Activated naive CD8-positive, alpha-beta T cell treated with anti-CD3 and anti-CD28 coated beads, Interleukin-2, amount 50 U/mL, for 24 hours (primary cell): ENCODE measurements around the gene ALOX15B.

Source experiments
- ATAC-seq: fragments of 150-1000 bp; cut with Tn5 transposase; one replicate; pipeline ENCODE4 v1.10.0; 2021
- DNase-seq: peaks from one replicate; pipeline ENCODE4 v3.0.0; 2021
- H3K27ac Mint-ChIP-seq: one replicate; pipeline ENCODE4 v1.8.0; 2021; ENCODE audit warnings: mild to moderate bottlenecking, mixed read lengths
- H3K27me3 Mint-ChIP-seq: one replicate; pipeline ENCODE4 v1.8.0; 2021; ENCODE audit warnings: mixed read lengths
- H3K36me3 Mint-ChIP-seq: one replicate; pipeline ENCODE4 v1.8.0; 2021; ENCODE audit warnings: low read depth, mixed read lengths
- H3K4me1 Mint-ChIP-seq: one replicate; pipeline ENCODE4 v1.8.0; 2021; ENCODE audit warnings: mixed read lengths
- H3K4me3 Mint-ChIP-seq: one replicate; pipeline ENCODE4 v1.8.0; 2021; ENCODE audit warnings: mild to moderate bottlenecking, moderate library complexity, mixed read lengths
- H3K9me3 Mint-ChIP-seq: one replicate; pipeline ENCODE4 v1.8.0; 2021; ENCODE audit warnings: mixed read lengths

ALOX15B gene

DNA sequence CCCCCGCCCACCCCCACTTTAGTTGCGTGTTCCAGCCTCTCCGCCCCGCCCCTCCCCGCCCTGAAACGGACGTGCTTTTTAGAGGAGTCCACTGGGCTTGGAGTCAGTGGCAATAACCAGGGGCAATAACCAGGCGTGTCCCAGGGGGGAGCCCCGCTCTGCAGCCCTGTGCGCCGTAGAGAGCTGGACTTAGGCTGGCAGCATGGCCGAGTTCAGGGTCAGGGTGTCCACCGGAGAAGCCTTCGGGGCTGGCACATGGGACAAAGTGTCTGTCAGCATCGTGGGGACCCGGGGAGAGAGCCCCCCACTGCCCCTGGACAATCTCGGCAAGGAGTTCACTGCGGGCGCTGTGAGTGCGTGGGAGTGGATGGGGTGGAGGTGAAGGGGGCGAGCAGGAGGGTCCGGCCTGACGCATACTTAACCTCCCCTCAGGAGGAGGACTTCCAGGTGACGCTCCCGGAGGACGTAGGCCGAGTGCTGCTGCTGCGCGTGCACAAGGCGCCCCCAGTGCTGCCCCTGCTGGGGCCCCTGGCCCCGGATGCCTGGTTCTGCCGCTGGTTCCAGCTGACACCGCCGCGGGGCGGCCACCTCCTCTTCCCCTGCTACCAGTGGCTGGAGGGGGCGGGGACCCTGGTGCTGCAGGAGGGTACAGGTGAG lies at the start of gene ALOX15B:
Gene ALOX15B (plus strand): TSS at position 106 of the 657 bp plus-strand sequence. CDS start 97 bp downstream, at position 203.
- Mint-ChIP-seq H3K27ac (no peak within 1 kb of the TSS), H3K36me3 (no peaks in the 10 kb centered on the region), H3K27me3 (peaks cover 40% of the 10 kb centered on the region), H3K4me1 (peaks cover 3% of the 10 kb centered on the region), H3K4me3 (no peak within 1 kb of the TSS), H3K9me3 (no peaks in the 10 kb centered on the region)
- ATAC-seq (no peak), DNase-seq (no peak)

DNA sequence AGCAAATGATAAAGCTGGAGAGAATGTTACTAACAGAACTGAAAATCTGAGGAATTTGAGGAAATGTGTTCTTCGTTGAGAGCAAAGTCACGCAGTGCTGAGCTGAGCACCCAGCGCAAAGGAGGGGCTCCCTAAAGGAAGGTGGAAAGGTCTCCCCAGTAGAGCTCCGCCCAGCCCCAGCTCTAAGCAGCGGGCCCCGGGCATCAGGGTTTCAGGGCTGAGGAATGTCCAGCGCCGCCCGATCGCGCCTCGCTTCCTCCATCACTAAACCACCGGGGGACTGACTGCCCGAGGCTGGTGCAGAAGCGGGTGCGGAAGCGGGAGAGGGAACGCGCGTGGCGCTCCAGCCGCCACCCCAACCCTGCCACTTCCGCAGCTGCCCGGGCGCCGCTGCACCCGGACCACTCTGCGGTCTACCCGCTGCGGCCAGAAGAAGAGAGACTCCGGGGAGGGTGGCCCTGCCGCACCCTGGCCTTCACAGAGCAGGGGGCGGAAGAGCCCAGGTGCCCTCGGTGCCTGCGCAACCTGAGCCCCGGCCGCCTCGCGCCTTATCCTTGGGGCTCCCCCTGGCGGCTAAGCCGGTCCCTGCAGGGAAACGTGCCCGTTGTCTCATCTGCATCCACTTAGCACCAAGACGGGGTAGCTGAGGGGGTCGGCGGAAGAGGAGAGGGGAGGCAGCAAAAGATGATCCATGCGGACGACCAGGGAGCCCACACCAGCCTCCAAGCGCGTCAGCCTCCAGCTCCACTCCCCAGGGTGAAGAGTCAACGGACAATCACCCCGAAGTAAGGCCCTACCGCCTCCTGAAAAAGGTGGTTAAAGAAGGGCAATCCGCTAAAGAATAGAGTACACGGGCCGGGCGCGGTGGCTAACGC lies 48.8 kb upstream of the ALOX15B start:
- peak overlapping the region; percentile 71 for H3K4me3 Mint-ChIP-seq
- no peaks in the 10 kb centered on the region for H3K27me3 Mint-ChIP-seq
- H3K4me1 Mint-ChIP-seq, result peaks cover 20% of the 10 kb centered on the region
- peak overlapping the region; percentile 82 for H3K27ac Mint-ChIP-seq
- ATAC-seq (peak; percentile 89), DNase-seq (peak; percentile 98)
- no peaks in the 10 kb centered on the region for H3K9me3 Mint-ChIP-seq
- no peaks in the 10 kb centered on the region for H3K36me3 Mint-ChIP-seq

GRCh38 chr17:7992516-7992915 lies 46.3 kb upstream of the ALOX15B start:
- H3K9me3 Mint-ChIP-seq, result no peaks in the 10 kb centered on the region
- H3K4me3 Mint-ChIP-seq, result no peak overlapping the region
- ATAC-seq, result no peak
- no peak overlapping the region for H3K27ac Mint-ChIP-seq
- H3K36me3 Mint-ChIP-seq, result no peaks in the 10 kb centered on the region
- H3K27me3 Mint-ChIP-seq, result no peaks in the 10 kb centered on the region
- H3K4me1 Mint-ChIP-seq, result peaks cover 20% of the 10 kb centered on the region
- no peak for DNase-seq

GRCh38 chr17:7992924-7993323 lies 45.9 kb upstream of the ALOX15B start:
- H3K27me3 Mint-ChIP-seq, result no peaks in the 10 kb centered on the region
- H3K36me3 Mint-ChIP-seq, result no peaks in the 10 kb centered on the region
- H3K27ac Mint-ChIP-seq, result no peak overlapping the region
- no peak overlapping the region for H3K4me3 Mint-ChIP-seq
- no peak for ATAC-seq
- peaks cover 20% of the 10 kb centered on the region for H3K4me1 Mint-ChIP-seq
- no peak for DNase-seq
- H3K9me3 Mint-ChIP-seq, result no peaks in the 10 kb centered on the region

GRCh38 chr17:7993972-7994589 lies 44.8 kb upstream of the ALOX15B start:
- no peak for ATAC-seq
- H3K27ac Mint-ChIP-seq, result no peak overlapping the region
- no peak overlapping the region for H3K4me3 Mint-ChIP-seq

GRCh38 chr17:7995724-7996123 lies 43.1 kb upstream of the ALOX15B start:
- Mint-ChIP-seq H3K9me3 (no peaks in the 10 kb centered on the region), H3K36me3 (no peaks in the 10 kb centered on the region), H3K4me1 (peaks cover 3% of the 10 kb centered on the region), H3K27ac (no peak overlapping the region), H3K27me3 (peaks cover 10% of the 10 kb centered on the region), H3K4me3 (no peak overlapping the region)
- ATAC-seq (no peak), DNase-seq (no peak)

More at GRCh38 chr17:7993972-7994589, 44.8 kb upstream of the ALOX15B start:
- H3K9me3 Mint-ChIP-seq, result no peaks in the 10 kb centered on the region
- DNase-seq, result no peak
- H3K4me1 Mint-ChIP-seq, result peaks cover 16% of the 10 kb centered on the region
- H3K27me3 Mint-ChIP-seq, result peaks cover 5% of the 10 kb centered on the region
- no peaks in the 10 kb centered on the region for H3K36me3 Mint-ChIP-seq

GRCh38 chr17:7997186-7997585 lies 41.7 kb upstream of the ALOX15B start:
- ATAC-seq, result peak; percentile 77
- Mint-ChIP-seq H3K36me3 (no peaks in the 10 kb centered on the region), H3K27me3 (peaks cover 22% of the 10 kb centered on the region), H3K4me3 (no peak overlapping the region), H3K4me1 (peaks cover 4% of the 10 kb centered on the region), H3K9me3 (no peaks in the 10 kb centered on the region), H3K27ac (no peak overlapping the region)
- peak; percentile 37 for DNase-seq

GRCh38 chr17:8001976-8002720 lies 36.7 kb upstream of the ALOX15B start, which contains the start of gene GUCY2D:
GUCY2D (plus strand) TSS chr17:8002615; CDS start chr17:8003048, 433 bp downstream.
- no peak within 1 kb of the TSS for H3K27ac Mint-ChIP-seq
- peaks cover 6% of the 10 kb centered on the region for H3K4me1 Mint-ChIP-seq
- H3K27me3 Mint-ChIP-seq, result peaks cover 36% of the 10 kb centered on the region
- DNase-seq, result no peak
- no peaks in the 10 kb centered on the region for H3K9me3 Mint-ChIP-seq
- H3K4me3 Mint-ChIP-seq, result peak within 1 kb of the TSS; percentile 2
- ATAC-seq, result no peak
- no peaks in the 10 kb centered on the region for H3K36me3 Mint-ChIP-seq

DNA sequence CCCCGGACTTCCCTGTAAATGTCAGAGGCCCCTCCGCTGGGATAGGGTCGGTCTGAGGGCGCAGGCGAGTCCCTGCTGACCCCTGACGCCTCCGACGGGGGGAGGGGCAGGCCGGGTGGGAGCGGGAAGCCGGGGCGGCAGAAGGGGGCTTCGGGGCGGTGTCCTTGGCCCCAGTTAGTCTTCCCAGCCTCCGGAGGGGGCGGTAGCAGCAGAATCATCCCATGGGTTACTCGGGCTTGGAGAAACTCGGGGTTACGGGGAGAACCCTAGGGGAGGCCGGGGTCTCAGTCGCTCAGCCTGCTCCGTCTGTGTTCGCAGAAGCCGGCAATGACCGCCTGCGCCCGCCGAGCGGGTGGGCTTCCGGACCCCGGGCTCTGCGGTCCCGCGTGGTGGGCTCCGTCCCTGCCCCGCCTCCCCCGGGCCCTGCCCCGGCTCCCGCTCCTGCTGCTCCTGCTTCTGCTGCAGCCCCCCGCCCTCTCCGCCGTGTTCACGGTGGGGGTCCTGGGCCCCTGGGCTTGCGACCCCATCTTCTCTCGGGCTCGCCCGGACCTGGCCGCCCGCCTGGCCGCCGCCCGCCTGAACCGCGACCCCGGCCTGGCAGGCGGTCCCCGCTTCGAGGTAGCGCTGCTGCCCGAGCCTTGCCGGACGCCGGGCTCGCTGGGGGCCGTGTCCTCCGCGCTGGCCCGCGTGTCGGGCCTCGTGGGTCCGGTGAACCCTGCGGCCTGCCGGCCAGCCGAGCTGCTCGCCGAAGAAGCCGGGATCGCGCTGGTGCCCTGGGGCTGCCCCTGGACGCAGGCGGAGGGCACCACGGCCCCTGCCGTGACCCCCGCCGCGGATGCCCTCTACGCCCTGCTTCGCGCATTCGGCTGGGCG lies 35.9 kb upstream of the ALOX15B start:
- DNase-seq (no peak), ATAC-seq (no peak)
- no peaks in the 10 kb centered on the region for H3K9me3 Mint-ChIP-seq
- no peak overlapping the region for H3K27ac Mint-ChIP-seq
- no peaks in the 10 kb centered on the region for H3K36me3 Mint-ChIP-seq
- H3K27me3 Mint-ChIP-seq, result peaks cover 36% of the 10 kb centered on the region
- no peak overlapping the region for H3K4me3 Mint-ChIP-seq
- peaks cover 6% of the 10 kb centered on the region for H3K4me1 Mint-ChIP-seq

- no peak overlapping the region for H3K27ac Mint-ChIP-seq
- peaks cover 34% of the 10 kb centered on the region for H3K27me3 Mint-ChIP-seq
These were observed 35.2 kb upstream of the ALOX15B start for GRCh38 chr17:8003594-8004181.

DNA sequence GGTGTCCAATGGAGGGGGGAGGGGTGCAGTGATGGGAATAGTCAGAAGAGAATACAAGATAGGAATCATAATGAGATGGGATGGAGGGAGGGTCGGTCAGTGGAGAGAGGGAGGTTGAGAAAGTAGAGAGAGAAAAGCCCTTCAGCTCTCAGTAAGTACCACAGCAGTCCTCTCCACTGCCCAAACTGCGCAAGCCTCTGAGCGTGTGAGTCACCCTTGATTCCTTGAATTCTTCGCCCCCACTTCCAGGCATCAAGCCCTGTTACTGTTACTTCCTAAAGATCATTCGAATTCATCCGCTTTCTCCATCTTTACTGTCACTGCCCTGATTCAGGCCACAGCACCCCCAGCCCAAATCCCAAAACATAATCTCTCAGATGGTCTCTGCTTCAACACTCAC lies 34.0 kb upstream of the ALOX15B start:
- ATAC-seq (no peak), DNase-seq (no peak)
- Mint-ChIP-seq H3K4me1 (peaks cover 6% of the 10 kb centered on the region), H3K36me3 (no peaks in the 10 kb centered on the region), H3K4me3 (no peak overlapping the region), H3K27ac (no peak overlapping the region), H3K9me3 (no peaks in the 10 kb centered on the region), H3K27me3 (peaks cover 29% of the 10 kb centered on the region)

More at GRCh38 chr17:8003594-8004181, 35.2 kb upstream of the ALOX15B start:
- Mint-ChIP-seq H3K9me3 (no peaks in the 10 kb centered on the region), H3K4me3 (no peak overlapping the region), H3K4me1 (peaks cover 6% of the 10 kb centered on the region), H3K36me3 (no peaks in the 10 kb centered on the region)
- ATAC-seq (no peak), DNase-seq (no peak)

DNA sequence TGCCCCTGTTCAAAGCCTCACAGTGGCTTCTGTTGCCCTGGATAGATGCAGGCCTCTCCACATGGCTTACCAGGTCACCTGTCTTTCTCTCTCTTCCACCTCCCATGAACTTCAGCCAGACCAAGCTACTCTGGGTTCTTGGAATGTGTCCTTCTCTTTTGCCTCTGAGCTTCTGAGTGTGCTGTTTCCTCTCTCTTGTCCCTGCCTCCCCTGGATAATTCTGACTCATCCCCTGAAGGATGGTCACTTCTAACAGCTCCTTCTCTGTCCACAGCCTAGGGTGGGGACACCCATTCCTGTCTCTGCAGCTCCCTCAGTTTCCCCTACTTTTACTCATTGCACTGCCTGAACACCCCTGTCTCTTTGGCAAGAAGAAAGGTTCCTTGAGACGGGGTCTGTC lies 33.5 kb upstream of the ALOX15B start:
- no peak overlapping the region for H3K27ac Mint-ChIP-seq
- peaks cover 27% of the 10 kb centered on the region for H3K27me3 Mint-ChIP-seq

More for the DNA sequence above, 33.5 kb upstream of the ALOX15B start:
- Mint-ChIP-seq H3K4me3 (no peak overlapping the region), H3K9me3 (no peaks in the 10 kb centered on the region), H3K4me1 (peaks cover 6% of the 10 kb centered on the region), H3K36me3 (no peaks in the 10 kb centered on the region)
- ATAC-seq (no peak), DNase-seq (no peak)
